Measurements from ENCODE around the gene SMIM31. TPM values are rescaled to one million over a fixed set of nuclear protein-coding genes. Genes with fewer than 3 reads are reported as not detected.

Gene SMIM31
- total RNA-seq, 1 experiment from 2014 or later: not detected

DNA sequence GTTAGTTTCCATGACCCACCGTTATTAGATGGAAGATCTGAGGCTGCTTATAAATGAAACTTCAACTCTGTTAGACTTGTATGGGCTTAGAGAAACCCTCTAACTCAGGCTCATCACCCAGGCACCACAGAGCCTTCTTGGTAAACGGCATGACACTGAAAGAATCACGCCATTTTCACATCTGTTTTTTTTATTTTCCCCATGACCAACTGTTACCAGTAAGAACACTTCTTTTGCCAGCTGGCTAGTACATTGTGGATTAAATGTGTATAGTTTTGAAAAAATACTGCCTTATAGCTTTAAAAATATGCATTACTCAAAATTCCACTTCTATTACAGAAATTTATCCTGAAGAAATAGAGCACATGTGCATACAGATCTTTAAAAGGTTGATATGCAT lies 75.0 kb downstream of the SMIM31 start:
- Histone ChIP-seq H2AK5ac (ENCODE audit: insufficient read length, low read length) (no peak overlapping the region), H2BK5ac (ENCODE audit: insufficient read length, low read length) (no peak overlapping the region)

More for the DNA sequence above, 75.0 kb downstream of the SMIM31 start:
- Histone ChIP-seq H3K23me2 (ENCODE audit: insufficient read length, low read depth, low read length, poor library complexity, severe bottlenecking) (no peaks in the 10 kb centered on the region), H3K14ac (ENCODE audit: insufficient read depth, low read length) (no peak overlapping the region), H3T11ph (ENCODE audit: low read length) (no peak overlapping the region), H4K91ac (ENCODE audit: insufficient read length, low read depth, low read length) (no peak overlapping the region), H3K9ac (ENCODE audit: extremely low read depth, insufficient read length, low read length) (no peak overlapping the region), H4K20me1 (ENCODE audit: control insufficient read depth, insufficient read depth, insufficient read length) (no peaks in the 10 kb centered on the region), H2BK15ac (ENCODE audit: low read depth, low read length) (no peak overlapping the region), H3K79me2 (ENCODE audit: insufficient read depth, low read length) (no peaks in the 10 kb centered on the region), H3K18ac (ENCODE audit: insufficient read length, low read depth, low read length) (no peak overlapping the region), H3K4me1 (ENCODE audit: insufficient read depth, low read length) (no peaks in the 10 kb centered on the region; the same call in 1 of the 2 replicates), H4K8ac (replicated peaks; ENCODE audit: insufficient read length, low read depth, low read length) (no peak overlapping the region), H3K4ac (ENCODE audit: low read depth, low read length) (no peak overlapping the region), H2BK12ac (ENCODE audit: insufficient read length, low read depth, low read length) (no peak overlapping the region), H3K56ac (ENCODE audit: insufficient read length, low read depth, low read length) (no peak overlapping the region), H2BK120ac (ENCODE audit: low read depth, low read length, poor library complexity, severe bottlenecking) (no peak overlapping the region), H4K5ac (ENCODE audit: insufficient read length, low read depth, low read length) (no peak overlapping the region), H2BK20ac (ENCODE audit: low read depth, low read length, poor library complexity, severe bottlenecking) (no peak overlapping the region), H3K23ac (ENCODE audit: insufficient read length, low read depth, low read length) (no peak overlapping the region), H2AFZ (ENCODE audit: low read length) (no peak overlapping the region), H3K79me1 (ENCODE audit: insufficient read depth, low read depth, low read length, poor library complexity, severe bottlenecking) (no peaks in the 10 kb centered on the region), H3K27me3 (ENCODE audit: insufficient read depth, low read length) (no peaks in the 10 kb centered on the region), H3K9me3 (ENCODE audit: control insufficient read depth, low read depth, low read length) (no peaks in the 10 kb centered on the region), H3K27ac (ENCODE audit: insufficient read length, low read depth, low read length) (no peak overlapping the region), H3K4me2 (ENCODE audit: insufficient read depth, insufficient read length, low read length) (no peak overlapping the region)
- Mint-ChIP-seq H3K4me3 (no peak overlapping the region), H3K4me1 (peaks cover 28 to 30% of the 10 kb centered on the region in 2 experiments), H3K27ac (no peak overlapping the region), H3K36me3 (ENCODE audit: insufficient read depth in 1 of 3, low read depth in 3 of 3) (no peaks in the 10 kb centered on the region), H3K27me3 (ENCODE audit: low read depth) (no peaks in the 10 kb centered on the region), H3K9me3 (no peaks in the 10 kb centered on the region)
- no CpG with 5 or more reads among the region's 3 CpGs for WGBS (ENCODE audit: extremely low coverage, insufficient read length, low lambda C conversion rate)
- DNase-seq: no peak
- TF ChIP-seq, protein P1, sequence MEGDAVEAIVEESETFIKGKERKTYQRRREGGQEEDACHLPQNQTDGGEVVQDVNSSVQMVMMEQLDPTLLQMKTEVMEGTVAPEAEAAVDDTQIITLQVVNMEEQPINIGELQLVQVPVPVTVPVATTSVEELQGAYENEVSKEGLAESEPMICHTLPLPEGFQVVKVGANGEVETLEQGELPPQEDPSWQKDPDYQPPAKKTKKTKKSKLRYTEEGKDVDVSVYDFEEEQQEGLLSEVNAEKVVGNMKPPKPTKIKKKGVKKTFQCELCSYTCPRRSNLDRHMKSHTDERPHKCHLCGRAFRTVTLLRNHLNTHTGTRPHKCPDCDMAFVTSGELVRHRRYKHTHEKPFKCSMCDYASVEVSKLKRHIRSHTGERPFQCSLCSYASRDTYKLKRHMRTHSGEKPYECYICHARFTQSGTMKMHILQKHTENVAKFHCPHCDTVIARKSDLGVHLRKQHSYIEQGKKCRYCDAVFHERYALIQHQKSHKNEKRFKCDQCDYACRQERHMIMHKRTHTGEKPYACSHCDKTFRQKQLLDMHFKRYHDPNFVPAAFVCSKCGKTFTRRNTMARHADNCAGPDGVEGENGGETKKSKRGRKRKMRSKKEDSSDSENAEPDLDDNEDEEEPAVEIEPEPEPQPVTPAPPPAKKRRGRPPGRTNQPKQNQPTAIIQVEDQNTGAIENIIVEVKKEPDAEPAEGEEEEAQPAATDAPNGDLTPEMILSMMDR (conservative IDR thresholded peaks at IDR 0.05): no peak
